OCI-LY3 (cell line): ENCODE measurements around the gene ARHGAP6.

Experiments
- H2AFZ ChIP-seq: fragments of 200-600, 300-600 bp; shearing (Covaris generic); 2 replicates; pipeline ENCODE4 v1.6.0; 2014; ENCODE audit warnings: antibody characterized with exemption, low read depth, low read length
- H3K27ac ChIP-seq: fragments of 200-600, 300-600 bp; sonication (generic); 2 replicates; pipeline ENCODE4 v1.5.1; 2014; ENCODE audit warnings: mild to moderate bottlenecking, low read length, moderate library complexity, mixed read lengths
- H3K27me3 ChIP-seq: fragments of 200-600, 300-600 bp; sonication (generic); 2 replicates; pipeline ENCODE4 v1.6.1; 2014; ENCODE audit warnings: low read depth, low read length, mixed read lengths
- H3K36me3 ChIP-seq: fragments of 200-600, 300-600 bp; sonication (generic); replicated peaks from 2 replicates; pipeline ENCODE3; 2014; ENCODE audit warnings: low read depth, low read length, mixed read lengths
- H3K4me1 ChIP-seq: fragments of 300-600, 200-600 bp; sonication (generic); 2 replicates; pipeline ENCODE4 v1.6.1; 2014; ENCODE audit warnings: low read length, mixed read lengths
- H3K4me2 ChIP-seq: fragments of 200-600, 300-600 bp; sonication (generic); 2 replicates; pipeline ENCODE4 v1.6.1; 2014; ENCODE audit warnings: low read length, mixed read lengths
- H3K4me3 ChIP-seq: fragments of 300-600, 200-600 bp; sonication (generic); 2 replicates; pipeline ENCODE4 v1.5.1; 2014; ENCODE audit warnings: antibody characterized with exemption, mild to moderate bottlenecking, low read length, moderate library complexity
- H3K79me2 ChIP-seq: fragments of 300-600, 200-600 bp; shearing (Covaris generic); 2 replicates; pipeline ENCODE4 v1.6.1; 2014; ENCODE audit warnings: mild to moderate bottlenecking, low read length, mixed read lengths
- H3K9ac ChIP-seq: fragments of 300-600, 200-600 bp; shearing (Covaris generic); 2 replicates; pipeline ENCODE4 v1.6.0; 2014; ENCODE audit warnings: mild to moderate bottlenecking, low read length, moderate library complexity
- H3K9me3 ChIP-seq: fragments of 200-600, 300-600 bp; shearing (Covaris generic); 2 replicates; pipeline ENCODE4 v1.6.1; 2014; ENCODE audit warnings: low read length, mixed read lengths; ENCODE audit not compliant: insufficient read depth
- H4K20me1 ChIP-seq: fragments of 200-600, 300-600 bp; sonication (generic); 2 replicates; pipeline ENCODE4 v1.6.1; 2016; ENCODE audit warnings: low read length, mixed read lengths; ENCODE audit not compliant: insufficient read depth
- CTCF ChIP-seq: fragments of 200-600, 300-600 bp; sonication (generic); IDR thresholded peaks from 2 replicates; pipeline ENCODE4 v1.5.1; 2014; ENCODE audit warnings: antibody characterized with exemption, low read length, low read depth
- EZH2phosphoT487 ChIP-seq: fragments of 200-600 bp; shearing (Covaris generic); IDR thresholded peaks from 2 replicates; pipeline ENCODE4 v1.6.1; 2018; ENCODE audit warnings: antibody characterized with exemption, mixed run types, low read depth

The ARHGAP6 gene

GRCh38 chrX:11484290-11484689 lies 181.4 kb downstream of the ARHGAP6 start:
- Histone ChIP-seq H3K4me2 (no peak overlapping the region), H3K79me2 (no peaks in the 10 kb centered on the region), H3K27ac (no peak overlapping the region), H3K27me3 (peaks cover 7% of the 10 kb centered on the region; the same call in 1 of the 2 replicates), H3K4me1 (no peaks in the 10 kb centered on the region), H3K4me3 (no peak overlapping the region), H4K20me1 (no peaks in the 10 kb centered on the region), H3K9ac (no peak overlapping the region), H2AFZ (no peak overlapping the region), H3K36me3 (no peaks in the 10 kb centered on the region), H3K9me3 (no peaks in the 10 kb centered on the region)
- TF ChIP-seq EZH2phosphoT487 (no peak), CTCF (no peak)

DNA sequence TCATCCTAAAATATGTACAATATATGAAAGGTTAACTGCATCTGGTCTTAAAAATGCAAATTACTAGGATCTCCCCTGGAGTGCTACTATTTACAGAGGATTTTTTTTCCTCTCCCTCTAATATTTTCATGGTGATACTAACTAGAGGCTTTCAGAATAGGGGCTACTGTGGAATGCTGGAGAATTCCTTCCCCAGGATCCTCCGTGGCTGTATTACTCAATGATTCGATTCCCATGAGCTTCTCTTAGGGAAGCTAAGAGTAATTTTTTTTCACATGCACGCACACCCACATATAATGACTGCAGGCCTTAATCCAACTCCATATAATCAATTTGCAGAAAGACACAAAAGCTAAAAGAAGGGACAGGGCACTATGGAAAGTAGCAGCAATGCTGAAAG lies 184.7 kb downstream of the ARHGAP6 start:
- H3K36me3 ChIP-seq: no peaks in the 10 kb centered on the region
- H3K9ac ChIP-seq: no peak overlapping the region
- no peaks in the 10 kb centered on the region for H3K79me2 ChIP-seq
- H3K4me1 ChIP-seq: no peaks in the 10 kb centered on the region
- H3K4me2 ChIP-seq: no peak overlapping the region
- H3K27me3 ChIP-seq: peaks cover 7% of the 10 kb centered on the region; the same call in 1 of the 2 replicates
- no peak overlapping the region for H3K27ac ChIP-seq
- no peaks in the 10 kb centered on the region for H4K20me1 ChIP-seq
- no peaks in the 10 kb centered on the region for H3K9me3 ChIP-seq
- H3K4me3 ChIP-seq: no peak overlapping the region
- no peak overlapping the region for H2AFZ ChIP-seq
- TF ChIP-seq EZH2phosphoT487 (no peak), CTCF (no peak)

DNA sequence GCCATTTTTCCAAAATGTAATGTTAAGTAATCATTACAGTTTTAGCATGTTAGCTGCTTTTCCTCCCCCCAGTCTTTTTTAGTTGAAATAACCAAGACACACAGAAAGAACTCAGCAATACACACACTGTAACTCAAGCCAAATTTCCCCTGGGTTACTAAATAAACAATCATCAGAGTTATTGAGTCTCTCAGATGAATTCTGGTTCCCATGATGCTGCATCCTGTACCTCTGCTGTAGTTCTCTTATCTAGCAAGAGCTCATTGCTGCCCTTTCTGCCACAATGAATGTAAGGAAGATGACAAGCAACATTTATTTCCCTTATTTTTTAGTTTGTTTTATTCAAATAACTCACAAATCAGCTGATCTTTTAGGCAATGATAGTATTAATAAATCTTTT lies 185.1 kb downstream of the ARHGAP6 start:
- H3K4me3 ChIP-seq: no peak overlapping the region
- no peak overlapping the region for H3K27ac ChIP-seq
- no peak overlapping the region for H3K4me2 ChIP-seq
- H3K79me2 ChIP-seq: no peaks in the 10 kb centered on the region
- no peak overlapping the region for H3K9ac ChIP-seq
- no peaks in the 10 kb centered on the region for H3K36me3 ChIP-seq
- no peak overlapping the region for H2AFZ ChIP-seq
- peaks cover 7% of the 10 kb centered on the region; the same call in 1 of the 2 replicates for H3K27me3 ChIP-seq
- no peaks in the 10 kb centered on the region for H3K9me3 ChIP-seq
- TF ChIP-seq EZH2phosphoT487 (no peak), CTCF (no peak)
- no peaks in the 10 kb centered on the region for H3K4me1 ChIP-seq
- H4K20me1 ChIP-seq: no peaks in the 10 kb centered on the region

DNA sequence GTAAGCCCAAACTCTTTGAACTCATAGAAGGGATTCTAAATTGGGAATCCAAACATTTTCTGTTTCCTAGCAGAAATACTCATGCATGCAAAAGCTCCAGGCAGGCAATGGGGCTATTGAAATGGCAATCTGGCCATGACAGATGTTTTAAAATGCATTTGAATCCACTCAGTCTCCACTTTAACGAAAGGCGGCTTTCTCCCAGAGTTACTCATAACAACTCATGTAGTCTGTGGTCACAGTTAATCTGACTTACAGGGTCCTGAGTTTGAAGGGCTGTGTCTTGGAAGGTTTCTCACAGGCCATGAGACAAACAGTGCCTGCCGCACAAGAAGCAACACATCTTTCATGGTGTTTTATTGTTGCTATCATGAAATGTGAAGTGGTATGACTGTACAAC lies 186.8 kb downstream of the ARHGAP6 start:
- H3K79me2 ChIP-seq: no peaks in the 10 kb centered on the region
- no peak overlapping the region for H3K27ac ChIP-seq
- no peaks in the 10 kb centered on the region for H4K20me1 ChIP-seq
- no peak overlapping the region for H3K4me3 ChIP-seq
- no peak for TF ChIP-seq EZH2phosphoT487
- TF ChIP-seq CTCF: no peak
- H3K4me1 ChIP-seq: no peaks in the 10 kb centered on the region
- H3K27me3 ChIP-seq: peaks cover 4% of the 10 kb centered on the region; the same call in 1 of the 2 replicates
- no peaks in the 10 kb centered on the region for H3K9me3 ChIP-seq
- H3K9ac ChIP-seq: no peak overlapping the region
- no peak overlapping the region for H2AFZ ChIP-seq
- H3K4me2 ChIP-seq: no peak overlapping the region
- no peaks in the 10 kb centered on the region for H3K36me3 ChIP-seq
